ENCODE results near the gene CSMD2.

DNA sequence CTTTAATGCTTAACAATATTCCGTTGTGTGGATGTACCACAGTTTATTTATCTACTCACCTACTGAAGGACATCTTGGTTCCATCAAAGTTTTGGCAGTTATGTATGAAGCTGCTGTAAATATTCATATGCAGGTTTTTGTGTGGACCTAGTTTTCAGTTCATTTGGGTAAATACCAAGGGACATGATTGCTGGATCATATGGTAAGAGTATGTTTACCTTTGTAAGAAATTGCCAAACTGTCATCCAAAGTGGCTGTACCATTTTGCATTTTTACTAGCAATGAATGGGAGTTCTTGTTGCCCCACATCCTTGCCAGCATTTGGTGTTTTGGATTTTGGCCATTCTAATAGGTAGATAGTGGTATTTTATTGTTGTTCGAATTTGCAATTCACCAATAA is 682.6 kb downstream of the CSMD2 start:
- TF ChIP-seq, protein P1, sequence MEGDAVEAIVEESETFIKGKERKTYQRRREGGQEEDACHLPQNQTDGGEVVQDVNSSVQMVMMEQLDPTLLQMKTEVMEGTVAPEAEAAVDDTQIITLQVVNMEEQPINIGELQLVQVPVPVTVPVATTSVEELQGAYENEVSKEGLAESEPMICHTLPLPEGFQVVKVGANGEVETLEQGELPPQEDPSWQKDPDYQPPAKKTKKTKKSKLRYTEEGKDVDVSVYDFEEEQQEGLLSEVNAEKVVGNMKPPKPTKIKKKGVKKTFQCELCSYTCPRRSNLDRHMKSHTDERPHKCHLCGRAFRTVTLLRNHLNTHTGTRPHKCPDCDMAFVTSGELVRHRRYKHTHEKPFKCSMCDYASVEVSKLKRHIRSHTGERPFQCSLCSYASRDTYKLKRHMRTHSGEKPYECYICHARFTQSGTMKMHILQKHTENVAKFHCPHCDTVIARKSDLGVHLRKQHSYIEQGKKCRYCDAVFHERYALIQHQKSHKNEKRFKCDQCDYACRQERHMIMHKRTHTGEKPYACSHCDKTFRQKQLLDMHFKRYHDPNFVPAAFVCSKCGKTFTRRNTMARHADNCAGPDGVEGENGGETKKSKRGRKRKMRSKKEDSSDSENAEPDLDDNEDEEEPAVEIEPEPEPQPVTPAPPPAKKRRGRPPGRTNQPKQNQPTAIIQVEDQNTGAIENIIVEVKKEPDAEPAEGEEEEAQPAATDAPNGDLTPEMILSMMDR (IDR thresholded peaks at IDR 0.05; ENCODE audit: low read depth, low read length) = no peak
- TF ChIP-seq EZH2phosphoT487 (IDR thresholded peaks at IDR 0.05; ENCODE audit: low read depth) = no peak
